NCI-H446 treated with DMSO at 0.1 percent for 48 hours (cell line): Measurements from ENCODE around the gene FGFR2.
"Not testable (repeated sequence)": the region's sequence is repeated elsewhere in the genome, so short reads cannot be mapped to it uniquely, and the experiment has no call there.

Source experiments
- DNase-seq: peaks from one replicate; lab custom pipeline; 2025; lab: John Stamatoyannopoulos, UW

Gene FGFR2

DNA sequence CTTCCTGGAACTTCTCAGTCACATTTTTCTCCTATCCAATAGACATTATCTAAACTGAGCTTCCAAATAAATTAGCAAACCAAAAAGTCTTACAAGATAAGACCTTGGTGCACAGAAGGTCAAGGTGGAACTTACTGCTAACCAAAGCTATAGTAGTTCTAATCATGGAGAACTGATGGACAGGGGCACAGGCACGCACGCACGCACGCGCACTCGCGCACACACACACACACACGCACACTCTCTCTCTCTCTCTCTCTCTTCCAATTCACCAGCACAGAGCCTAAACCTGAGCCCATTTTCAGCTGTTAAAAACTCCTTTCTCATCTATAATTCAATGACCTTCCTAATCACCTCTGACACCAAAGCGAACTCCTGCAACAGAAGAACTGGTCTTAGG, 7.5 kb downstream of the FGFR2 start:
- no peak for DNase-seq

DNA sequence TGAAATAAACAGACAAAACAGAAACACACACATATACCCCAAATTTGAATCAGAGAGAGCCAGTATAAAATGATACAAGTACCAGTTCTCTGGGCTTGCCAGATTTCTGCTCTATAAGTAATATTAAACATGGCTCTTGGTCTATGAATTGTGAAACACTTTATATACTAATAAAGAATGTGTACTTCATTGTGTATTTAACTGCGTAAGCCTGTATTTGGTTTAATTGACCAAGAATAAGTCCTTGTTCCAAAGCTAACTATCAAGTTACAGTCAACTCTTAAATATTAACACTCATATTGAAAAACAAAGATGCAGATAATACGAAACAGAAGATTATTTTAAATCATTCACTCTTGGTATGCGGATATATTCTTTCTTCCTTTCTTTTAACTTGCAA, 8.7 kb downstream of the FGFR2 start:
- DNase-seq: no peak

DNA sequence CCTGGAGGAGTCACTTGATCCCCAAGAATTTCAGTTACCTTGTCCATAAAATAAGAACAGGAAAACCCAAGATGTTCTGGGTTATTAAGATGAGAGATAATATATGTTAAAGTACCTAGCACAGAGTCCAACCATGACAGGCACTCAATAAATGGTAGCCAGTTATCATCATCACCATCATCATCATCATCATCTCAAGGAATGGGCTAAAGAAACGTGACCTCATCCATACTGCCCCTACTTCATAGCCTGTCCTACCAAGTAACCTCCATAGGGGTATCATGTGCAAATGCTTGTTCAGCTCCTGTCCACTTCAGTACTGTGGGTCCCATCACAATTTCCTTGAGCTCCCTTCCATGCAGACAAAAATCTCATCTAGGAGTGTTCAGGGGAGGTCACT, 14.4 kb downstream of the FGFR2 start:
- no peak for DNase-seq

DNA sequence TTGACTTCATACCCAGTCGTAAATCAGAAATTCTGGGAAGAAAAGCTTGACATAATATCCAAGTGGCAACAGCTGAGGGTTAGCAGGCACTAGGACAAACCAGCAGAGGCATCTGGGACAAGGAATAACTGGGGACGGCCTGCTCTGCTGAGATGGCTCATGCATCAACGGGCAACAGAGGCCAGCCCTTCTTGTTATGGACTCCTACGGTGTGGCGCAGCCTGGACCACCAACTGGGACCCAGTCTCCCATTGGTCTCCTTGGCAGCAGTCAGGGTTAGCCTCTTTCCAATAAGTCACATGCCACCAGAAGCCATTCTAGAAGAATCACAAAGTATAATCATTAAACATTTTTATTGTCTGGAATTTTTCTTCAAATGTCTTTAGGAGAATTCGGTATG, 15.0 kb downstream of the FGFR2 start:
- no peak for DNase-seq

DNA sequence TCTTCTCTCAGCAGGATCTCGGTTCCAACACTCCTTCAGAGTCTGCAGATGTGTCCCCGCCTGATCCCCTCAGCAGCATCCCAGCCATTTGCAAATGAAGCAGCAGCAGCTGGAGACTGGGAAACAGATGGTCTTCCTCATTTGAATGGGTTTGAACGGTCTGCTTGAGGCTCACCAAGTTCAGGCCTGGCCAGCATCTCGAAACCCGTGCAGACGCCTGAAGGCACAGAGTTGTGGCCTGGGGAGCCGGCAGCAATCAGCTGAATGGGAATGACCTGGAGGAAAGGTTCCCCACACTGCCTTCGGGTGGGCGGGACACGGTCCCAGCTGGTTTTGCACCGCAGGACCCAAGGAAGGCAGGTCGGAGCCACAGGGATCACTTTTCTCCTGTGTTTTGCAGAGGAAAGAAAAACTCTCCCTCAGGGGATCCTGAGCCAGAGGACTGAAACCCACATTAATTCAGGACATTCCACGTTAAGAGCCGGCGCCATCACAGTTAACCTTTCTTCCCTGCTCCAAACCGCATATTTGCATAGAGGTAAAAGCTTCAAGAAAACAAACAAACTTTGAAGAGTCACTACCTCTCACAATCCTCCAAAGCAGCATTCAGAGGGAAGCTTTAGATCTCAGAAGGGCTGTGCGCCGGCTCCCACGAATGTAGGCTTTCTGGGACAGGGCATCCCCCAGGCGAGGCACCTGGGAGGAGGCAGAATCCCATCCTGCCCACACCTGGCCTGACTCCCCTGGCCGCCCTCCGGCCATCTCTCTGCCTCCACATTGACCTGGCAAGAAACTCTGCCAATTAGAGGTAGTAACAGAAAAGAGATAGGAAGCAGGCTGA, 17.7 kb downstream of the FGFR2 start:
- DNase-seq: no peak

DNA sequence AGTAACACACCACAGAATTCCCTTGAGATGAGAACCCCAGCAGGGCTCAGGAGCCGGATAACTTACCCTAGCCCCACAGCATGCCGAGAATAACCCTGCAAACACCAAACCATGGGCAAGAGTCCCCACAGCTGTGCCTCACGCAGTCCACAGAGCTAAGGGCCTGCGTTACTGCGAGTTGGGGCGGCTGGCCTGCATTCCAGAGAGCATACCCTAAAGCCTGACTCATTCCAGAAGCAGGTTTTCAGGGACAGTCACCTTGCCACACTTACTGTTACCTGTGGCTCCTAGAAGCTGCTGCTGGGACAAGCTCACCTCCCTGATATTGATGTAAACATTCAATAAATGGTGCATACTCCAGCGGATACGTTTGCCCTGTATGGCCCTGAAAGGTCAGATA, 18.6 kb downstream of the FGFR2 start:
- no peak for DNase-seq

DNA sequence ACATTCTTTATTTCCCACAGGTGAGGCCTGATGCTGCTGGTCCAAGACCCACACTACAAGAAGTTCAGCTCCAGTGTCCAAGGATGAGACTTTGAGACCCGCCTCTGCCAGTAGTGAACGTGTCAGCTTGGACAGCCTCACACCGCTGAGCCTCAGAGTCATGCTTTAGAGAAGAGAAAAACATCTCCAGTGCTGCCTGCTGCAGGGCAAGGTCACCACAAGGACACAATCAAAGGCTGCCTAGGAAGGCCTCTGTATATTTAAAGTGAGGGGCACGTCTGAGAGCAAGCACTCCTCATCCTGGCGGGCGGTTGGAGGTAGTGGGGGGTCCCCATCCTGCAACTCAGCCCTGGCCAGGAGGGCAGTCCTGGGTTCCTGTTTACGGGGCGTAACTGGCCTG, 19.3 kb downstream of the FGFR2 start:
- DNase-seq: no peak

DNA sequence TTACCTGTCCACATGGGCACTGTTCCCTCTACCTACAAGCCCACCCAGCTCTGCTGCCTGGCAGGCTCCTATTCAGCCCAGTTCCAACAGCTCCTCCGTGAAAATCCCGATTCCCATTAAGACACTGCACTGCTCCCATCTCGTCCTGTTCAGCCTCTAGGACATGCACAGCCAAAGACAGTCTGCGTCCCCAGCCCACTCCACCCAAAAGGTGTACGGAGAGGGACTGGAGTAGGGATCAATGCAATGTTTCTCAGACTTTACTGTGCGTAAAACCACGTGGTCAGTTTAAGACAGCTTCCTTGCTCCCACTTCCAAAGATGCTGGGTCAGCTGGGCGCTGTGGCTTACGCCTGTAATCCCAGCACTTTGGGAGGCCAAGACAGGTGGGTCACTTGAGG, 19.9 kb downstream of the FGFR2 start:
- DNase-seq: no peak

DNA sequence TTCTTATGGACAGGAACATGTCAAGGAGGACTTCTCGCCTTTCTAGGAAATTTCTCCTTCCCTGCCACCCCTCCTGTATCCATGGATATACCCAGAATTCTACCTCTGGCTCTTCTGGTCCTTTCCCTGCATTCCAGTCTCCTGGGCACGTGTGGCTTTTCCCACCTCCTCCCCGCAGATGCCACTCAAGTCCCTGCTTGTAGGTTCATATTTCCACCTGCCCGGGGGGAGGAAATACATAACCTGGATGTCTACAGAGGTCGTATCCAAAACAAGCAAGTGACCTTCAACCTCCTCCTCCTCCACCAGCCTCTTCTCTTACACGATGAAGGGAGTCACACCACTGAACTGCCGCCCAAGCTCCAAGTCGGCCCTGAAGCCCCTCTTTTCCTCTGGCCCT, 20.7 kb downstream of the FGFR2 start:
- no peak for DNase-seq

DNA sequence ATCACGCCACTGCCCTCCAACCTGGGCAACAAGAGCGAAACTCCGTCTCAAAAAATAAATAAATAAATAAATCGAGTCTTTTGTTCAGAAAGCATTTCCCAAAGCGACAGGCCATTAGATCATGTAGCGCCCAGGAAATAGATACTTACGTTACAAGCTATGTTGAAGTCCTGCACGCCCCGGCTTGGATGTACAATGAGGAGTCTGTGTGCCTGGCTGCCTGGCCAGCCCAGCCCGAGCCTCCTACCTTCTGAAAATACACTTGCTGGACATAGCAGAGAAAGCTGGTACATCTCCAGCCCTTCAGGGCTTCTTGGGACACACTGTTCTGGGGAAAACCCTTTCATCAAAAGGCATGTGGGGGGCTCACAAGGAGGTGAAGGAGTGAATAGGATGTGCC, 22.1 kb downstream of the FGFR2 start:
- DNase-seq: no peak

DNA sequence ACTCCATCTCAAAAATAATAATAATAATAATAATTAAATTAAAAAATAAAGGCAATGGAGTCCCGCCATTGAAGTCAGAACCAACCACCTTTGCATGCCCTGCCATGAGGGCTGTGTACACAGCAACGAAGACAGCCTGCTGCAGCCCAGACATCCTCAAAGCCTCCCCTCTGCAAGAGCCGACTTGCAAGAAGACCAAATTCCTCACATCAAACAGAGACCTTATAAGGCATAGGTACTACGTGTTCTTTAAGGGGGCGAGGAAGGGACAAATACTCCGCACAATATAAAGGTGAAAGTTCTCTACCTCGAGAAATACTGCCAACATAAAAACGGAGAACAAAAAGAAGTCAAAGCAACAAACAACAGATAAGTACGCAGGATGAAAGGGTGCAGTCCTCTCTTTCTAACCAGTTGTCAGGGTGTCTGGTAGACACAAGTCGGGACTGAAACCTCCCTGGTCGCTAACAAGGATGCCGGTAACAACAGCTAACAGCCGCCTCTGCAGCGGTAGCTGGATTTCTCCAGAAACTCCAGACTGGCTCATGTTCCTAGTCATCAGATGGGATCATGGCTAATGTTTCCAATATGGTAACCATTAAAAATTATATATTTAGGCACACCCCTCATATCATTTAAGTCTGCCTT, 23.6 kb downstream of the FGFR2 start:
- DNase-seq: no peak

DNA sequence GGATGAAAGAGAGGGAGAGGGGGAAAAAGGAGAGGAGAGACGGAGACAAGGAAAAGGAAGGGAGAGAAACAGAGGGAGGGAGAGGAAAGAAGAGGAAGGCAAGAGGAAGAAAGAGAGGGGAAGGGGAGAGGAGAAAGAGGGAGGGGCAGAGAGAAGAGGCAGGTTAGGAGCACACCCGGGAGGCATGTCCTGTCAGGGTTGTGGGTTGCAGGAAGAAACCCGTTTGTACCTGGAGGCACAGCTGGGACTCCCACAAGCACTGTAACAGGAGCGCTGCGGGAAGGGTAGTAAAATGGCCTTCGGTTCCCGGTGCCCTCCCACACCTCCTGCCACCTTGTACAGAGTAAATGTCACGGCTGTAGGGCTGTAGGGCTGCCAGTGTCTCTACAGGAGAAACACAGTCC, 24.7 kb downstream of the FGFR2 start:
- DNase-seq: no peak

DNA sequence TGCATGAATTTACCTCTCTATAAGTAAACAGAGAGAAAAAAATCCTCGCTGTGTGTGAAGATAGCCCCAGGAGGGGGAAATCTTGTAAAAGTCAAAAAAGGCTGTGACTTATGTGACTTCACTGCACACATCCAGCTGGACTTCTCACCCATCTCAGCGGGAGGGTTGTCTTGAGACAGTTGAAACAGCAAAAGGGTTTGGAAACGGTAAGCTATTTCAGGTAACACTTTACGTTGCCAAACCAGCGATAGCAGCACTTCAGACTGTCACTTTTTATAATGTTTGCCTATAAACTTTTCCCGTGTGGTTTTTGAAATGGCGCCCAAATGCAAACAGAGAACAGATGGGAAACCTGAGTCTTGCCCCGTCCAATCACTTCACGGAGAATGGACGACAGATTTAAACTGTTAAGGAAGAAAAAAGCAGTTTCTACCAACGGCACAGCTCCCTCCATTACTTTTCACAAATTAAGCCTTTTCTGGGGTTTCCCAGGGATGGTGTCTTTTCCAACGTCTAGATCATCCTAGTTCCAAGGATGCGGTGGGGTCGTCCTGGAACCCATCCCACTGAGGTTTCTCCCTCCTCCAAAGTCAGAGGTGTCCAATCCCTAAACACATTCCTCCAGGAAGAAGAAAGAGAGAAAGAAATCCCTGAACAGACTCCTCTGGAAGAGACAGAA, 25.2 kb downstream of the FGFR2 start:
- no peak for DNase-seq

DNA sequence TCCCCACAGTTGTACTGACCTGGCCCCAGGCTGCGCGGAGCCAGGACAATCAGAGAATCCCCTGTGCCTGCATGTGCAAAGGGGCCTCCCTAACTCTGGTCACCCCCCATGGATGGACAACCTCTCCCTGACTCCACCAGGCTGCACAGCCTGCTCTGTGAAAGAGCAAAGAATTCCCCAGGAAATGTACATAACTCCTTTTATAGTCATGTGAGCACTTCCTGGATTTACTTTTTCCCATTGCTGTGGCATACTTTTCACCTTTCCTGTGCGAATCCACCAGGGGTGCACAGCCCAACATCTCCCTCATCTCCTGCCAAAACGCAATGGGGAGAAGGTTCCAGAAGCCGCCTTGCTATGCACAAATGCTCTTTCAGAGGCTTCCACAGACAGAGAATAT, 27.9 kb downstream of the FGFR2 start:
- DNase-seq: no peak

DNA sequence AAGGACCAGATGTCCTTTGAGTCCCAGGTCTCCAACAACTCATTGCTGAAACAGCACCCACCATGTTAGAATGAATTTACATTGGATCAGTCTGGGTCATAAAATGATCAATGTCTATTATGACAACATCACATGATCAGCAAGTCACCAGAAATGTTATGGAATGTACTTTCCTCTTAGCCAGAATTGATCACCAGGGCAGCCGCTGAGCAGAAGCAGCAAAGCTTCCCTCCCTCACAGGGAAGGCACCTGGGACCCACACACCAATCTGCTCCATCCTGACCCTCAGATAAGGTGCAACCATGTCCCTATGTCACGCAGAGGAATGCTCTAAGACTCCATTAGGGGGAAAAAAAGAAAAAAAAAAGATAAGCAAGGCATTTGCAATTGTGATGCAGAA, 30.0 kb downstream of the FGFR2 start:
- DNase-seq: no peak

DNA sequence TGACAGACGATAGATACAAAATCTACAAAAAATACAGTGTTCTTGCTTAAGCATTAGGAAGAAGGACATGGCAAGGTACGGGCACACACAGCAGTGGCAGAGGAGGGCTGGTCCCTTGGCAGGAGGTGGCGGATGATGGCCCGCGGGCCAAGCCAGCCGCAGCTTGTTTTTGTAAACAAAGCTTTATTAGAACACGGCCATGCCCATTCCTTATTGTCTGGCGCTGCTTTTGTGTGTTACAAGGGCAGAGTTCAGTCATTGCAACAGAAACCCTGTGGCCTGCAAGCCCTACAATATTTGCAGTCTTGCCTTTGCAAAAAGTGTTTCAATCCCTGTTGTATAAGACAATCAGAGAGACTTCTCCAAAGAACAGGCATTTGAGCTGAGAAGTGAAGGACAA, 30.7 kb downstream of the FGFR2 start:
- no peak for DNase-seq

DNA sequence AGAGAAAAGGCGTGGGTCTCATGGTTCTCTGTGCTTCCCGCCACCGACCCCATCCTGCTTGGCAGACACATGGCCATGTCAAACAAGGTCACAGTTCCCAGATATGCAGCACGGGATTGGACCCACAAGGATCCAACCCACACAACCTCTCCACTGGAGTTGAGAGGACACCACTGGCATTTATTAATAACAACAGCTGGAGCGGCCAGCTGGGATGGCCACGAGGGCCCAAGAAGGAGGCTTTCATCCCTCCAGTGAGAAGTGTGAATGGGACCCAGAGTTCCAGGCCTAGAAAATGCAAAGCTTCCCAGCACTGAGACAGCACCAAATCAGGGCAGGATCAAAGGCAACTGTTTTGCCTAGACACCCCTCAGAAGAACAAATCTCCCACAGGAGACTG, 31.5 kb downstream of the FGFR2 start:
- no peak for DNase-seq

DNA sequence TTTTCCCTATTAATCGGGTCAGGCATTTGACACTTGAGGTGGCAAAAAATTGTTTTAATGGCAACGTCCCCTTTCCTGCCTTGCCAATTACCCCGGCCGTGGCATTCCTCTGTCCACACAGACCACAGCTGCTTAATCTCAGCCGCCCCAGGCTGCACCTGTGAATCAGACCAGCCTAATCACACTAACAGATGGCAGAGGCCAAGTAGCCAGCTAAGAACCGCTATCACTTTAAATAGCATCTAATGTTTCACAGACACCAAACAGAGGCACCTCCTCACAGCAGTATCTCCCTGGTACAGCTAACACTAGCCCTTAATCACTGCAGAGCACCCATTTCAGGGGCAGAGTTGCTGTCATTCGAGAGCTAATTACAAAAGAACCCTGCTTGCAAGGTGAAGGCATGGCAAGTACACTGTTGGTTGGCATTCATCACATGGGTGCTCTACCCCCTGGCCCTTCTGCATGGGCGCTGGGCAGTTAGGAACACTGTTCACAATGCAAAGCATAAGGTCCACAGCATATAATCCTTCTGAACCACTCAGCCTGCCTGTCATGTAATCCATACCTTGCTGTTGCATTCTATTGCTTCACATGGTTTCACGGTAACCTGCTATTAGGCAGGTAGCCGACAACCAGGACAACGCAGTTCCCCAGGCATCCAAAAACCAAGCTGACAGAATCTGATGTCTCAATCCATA, 38.8 kb downstream of the FGFR2 start:
- no peak for DNase-seq

DNA sequence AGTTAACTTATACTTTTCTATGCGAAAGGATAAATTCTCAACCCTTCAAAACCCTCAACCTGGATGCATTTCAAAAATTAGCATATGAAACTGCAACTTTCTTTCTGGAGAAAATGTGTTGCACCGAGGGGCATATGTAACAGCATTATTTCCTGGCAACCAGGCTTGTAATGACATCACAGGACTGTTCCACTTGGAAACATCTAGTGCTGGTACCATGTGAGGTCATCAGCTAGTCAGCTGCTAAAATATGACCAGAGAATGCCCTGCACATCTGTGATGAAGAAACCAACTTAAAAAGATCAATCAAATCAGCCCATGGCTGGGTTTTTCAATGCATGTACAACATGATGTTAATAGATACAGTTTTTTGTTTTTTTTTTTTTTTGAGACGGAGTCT, 40.0 kb downstream of the FGFR2 start:
- DNase-seq: no peak

DNA sequence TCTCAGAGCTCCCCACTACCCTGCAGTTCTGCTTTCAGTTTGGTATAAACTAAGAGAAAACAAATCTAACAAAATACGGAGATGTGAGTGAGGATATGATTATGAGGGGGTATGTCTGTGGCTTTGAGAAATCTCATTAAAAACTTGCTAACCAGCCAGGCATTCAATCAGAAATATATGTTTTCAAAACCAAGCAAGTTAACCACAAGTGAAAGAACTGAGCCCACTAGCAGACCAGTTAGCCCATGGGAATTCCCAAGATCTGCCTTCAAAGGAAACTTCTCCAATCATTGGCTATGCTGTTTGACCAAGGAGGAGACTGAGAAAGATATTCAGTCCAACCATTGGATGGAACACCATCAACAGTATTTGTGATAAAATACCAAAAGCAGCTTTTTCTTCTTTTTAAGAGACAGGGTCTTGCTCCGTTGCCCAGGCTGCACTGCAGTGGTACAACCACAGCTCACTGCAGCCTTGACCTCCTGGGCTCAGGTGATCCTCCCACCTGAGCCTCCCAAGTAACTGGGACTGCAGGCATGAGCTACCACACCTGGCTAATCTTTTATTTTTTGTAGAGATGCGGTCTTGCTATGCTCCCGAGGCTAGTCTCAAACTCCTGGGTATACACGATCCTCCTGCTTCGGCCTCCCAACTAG, 41.2 kb downstream of the FGFR2 start:
- DNase-seq: no peak

DNA sequence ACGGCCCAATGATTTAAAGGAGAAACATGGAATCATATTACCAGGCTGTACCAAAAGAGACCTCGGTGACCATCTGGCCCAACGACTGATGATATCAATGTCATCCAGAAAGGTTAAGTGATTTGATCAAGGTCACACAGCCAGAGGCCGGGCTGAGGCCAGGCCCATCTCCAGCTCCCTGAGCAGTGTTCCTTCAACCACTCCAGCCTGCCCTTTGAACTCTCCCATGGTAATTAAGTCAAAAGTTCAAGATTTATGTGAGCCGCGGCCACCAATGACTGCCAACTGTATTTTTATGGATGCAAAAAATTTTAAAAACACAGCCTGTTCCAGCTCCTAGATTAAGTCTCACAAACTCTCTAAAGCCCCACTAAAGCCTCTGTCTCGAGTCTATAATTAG, 41.8 kb downstream of the FGFR2 start:
- DNase-seq: no peak

DNA sequence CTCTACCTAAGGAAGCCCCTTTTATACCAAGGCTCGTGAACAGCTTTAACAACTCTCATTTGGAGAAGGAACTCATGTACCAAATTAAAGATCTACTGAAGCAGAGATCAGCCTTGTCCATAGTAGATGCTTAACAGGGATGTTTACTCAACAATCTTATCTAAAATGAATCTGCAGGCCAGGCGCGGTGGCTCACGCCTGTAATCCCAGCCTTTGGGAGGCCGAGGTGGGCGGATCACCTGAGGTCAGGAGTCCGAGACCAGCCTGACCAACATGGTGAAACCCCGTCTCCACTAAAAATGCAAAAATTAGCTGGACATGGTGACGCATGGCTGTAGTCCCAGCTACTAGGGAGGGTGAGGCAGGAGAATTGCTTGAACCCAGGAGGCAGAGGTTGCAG, 43.3 kb downstream of the FGFR2 start:
- DNase-seq: not testable (repeated sequence)
